Myocyte (in vitro differentiated cells): Measurements from ENCODE around the gene PTPRG. TPM values are rescaled to one million over a fixed set of nuclear protein-coding genes. Genes with fewer than 3 reads are reported as not detected.

Experiments
- DNase-seq: peaks from one replicate; pipeline ENCODE4 v3.0.0-alpha.2; 2012; ENCODE audit warnings: low read depth
- total RNA-seq: library from RNA; depleted of rRNA; stranded (reverse); fragments of >200 nt; gene quantifications from 2 replicates; pipeline ENCODE4 v1.2.3, GENCODE V29; 2014

The PTPRG gene
- total RNA-seq, 1 donor from 2014 or later, result 28.4 TPM

GRCh38 chr3:61885414-61885813, 324.0 kb downstream of the PTPRG start:
- no peak for DNase-seq

- no peak for DNase-seq
These were observed 325.8 kb downstream of the PTPRG start for GRCh38 chr3:61887206-61887605.

- DNase-seq, result no peak
These were observed 327.9 kb downstream of the PTPRG start for GRCh38 chr3:61889259-61889658.

- DNase-seq, result no peak
These were observed 328.8 kb downstream of the PTPRG start for GRCh38 chr3:61890167-61890566.

GRCh38 chr3:61890586-61890985, 329.2 kb downstream of the PTPRG start:
- DNase-seq, result no peak

- DNase-seq, result no peak
These were observed 331.5 kb downstream of the PTPRG start for GRCh38 chr3:61892891-61893290.

- DNase-seq, result no peak
These were observed 332.6 kb downstream of the PTPRG start for GRCh38 chr3:61893840-61894566.

GRCh38 chr3:61894988-61895935, 333.9 kb downstream of the PTPRG start:
- DNase-seq, result peak; percentile 80

- DNase-seq, result no peak
These were observed 334.9 kb downstream of the PTPRG start for GRCh38 chr3:61896251-61896650.

GRCh38 chr3:61897848-61898247, 336.5 kb downstream of the PTPRG start:
- DNase-seq, result no peak

- peak; percentile 26 for DNase-seq
These were observed 338.5 kb downstream of the PTPRG start for GRCh38 chr3:61899700-61900462.

GRCh38 chr3:61901496-61901895, 340.1 kb downstream of the PTPRG start:
- no peak for DNase-seq

GRCh38 chr3:61901986-61902385, 340.6 kb downstream of the PTPRG start:
- DNase-seq, result no peak

- DNase-seq, result no peak
These were observed 341.7 kb downstream of the PTPRG start for GRCh38 chr3:61903074-61903473.

- DNase-seq, result peak; percentile 36
These were observed 342.7 kb downstream of the PTPRG start for GRCh38 chr3:61903931-61904657.

GRCh38 chr3:61907210-61907795, 345.9 kb downstream of the PTPRG start:
- no peak for DNase-seq

GRCh38 chr3:61908382-61908781, 347.0 kb downstream of the PTPRG start:
- no peak for DNase-seq

- no peak for DNase-seq
These were observed 349.4 kb downstream of the PTPRG start for GRCh38 chr3:61910732-61911131.

GRCh38 chr3:61912158-61912557, 350.8 kb downstream of the PTPRG start:
- DNase-seq, result no peak

GRCh38 chr3:61913701-61914100, 352.3 kb downstream of the PTPRG start:
- no peak for DNase-seq

- DNase-seq, result no peak
These were observed 352.9 kb downstream of the PTPRG start for GRCh38 chr3:61914276-61914675.
